HUES48 (cell line): Measurements from ENCODE around the gene CETN3.
"Not testable (repeated sequence)": the region's sequence is repeated elsewhere in the genome, so short reads cannot be mapped to it uniquely, and the experiment has no call there.

Experiments
- H3K27ac ChIP-seq: one replicate; pipeline ENCODE4 v1.7.0; 2013; ENCODE audit warnings: low read depth, low read length, inconsistent platforms
- H3K27me3 ChIP-seq: 2 replicates; pipeline ENCODE4 v1.6.1; 2013; ENCODE audit warnings: mild to moderate bottlenecking, low read length; ENCODE audit not compliant: control insufficient read depth, insufficient read depth
- H3K36me3 ChIP-seq: 2 replicates; pipeline ENCODE4 v1.6.1; 2013; ENCODE audit warnings: low read length; ENCODE audit not compliant: control insufficient read depth, insufficient read depth
- H3K4me1 ChIP-seq: 2 replicates; pipeline ENCODE4 v1.6.1; 2013; ENCODE audit warnings: mild to moderate bottlenecking, low read length; ENCODE audit not compliant: control insufficient read depth, insufficient read depth
- H3K4me3 ChIP-seq: 2 replicates; pipeline ENCODE4 v1.5.1; 2013; ENCODE audit warnings: mild to moderate bottlenecking, low read depth, low read length
- H3K9ac ChIP-seq: 2 replicates; pipeline ENCODE4 v1.6.1; 2013; ENCODE audit warnings: mild to moderate bottlenecking, low read depth, low read length, moderate library complexity
- H3K9me3 ChIP-seq: 2 replicates; pipeline ENCODE4 v1.6.1; 2013; ENCODE audit warnings: low read length; ENCODE audit not compliant: control insufficient read depth, insufficient read depth

Gene CETN3

GRCh38 chr5:90383903-90384302 lies 25.7 kb downstream of the CETN3 start:
- H3K4me3 ChIP-seq: no peak overlapping the region
- H3K9me3 ChIP-seq: no peaks in the 10 kb centered on the region
- no peaks in the 10 kb centered on the region for H3K4me1 ChIP-seq
- H3K27me3 ChIP-seq: no peaks in the 10 kb centered on the region
- no peak overlapping the region for H3K27ac ChIP-seq
- H3K9ac ChIP-seq: no peak overlapping the region
- H3K36me3 ChIP-seq: no peaks in the 10 kb centered on the region

GRCh38 chr5:90381213-90381929 lies 28.2 kb downstream of the CETN3 start:
- Histone ChIP-seq H3K4me3 (no peak overlapping the region), H3K9ac (no peak overlapping the region), H3K36me3 (no peaks in the 10 kb centered on the region), H3K4me1 (no peaks in the 10 kb centered on the region), H3K27ac (no peak overlapping the region), H3K27me3 (no peaks in the 10 kb centered on the region), H3K9me3 (no peaks in the 10 kb centered on the region)

- no peaks in the 10 kb centered on the region for H3K4me1 ChIP-seq
Measured at GRCh38 chr5:90379652-90380051, 29.9 kb downstream of the CETN3 start.

GRCh38 chr5:90378752-90379151 lies 30.8 kb downstream of the CETN3 start:
- no peaks in the 10 kb centered on the region for H3K4me1 ChIP-seq
- no peak overlapping the region for H3K9ac ChIP-seq
- H3K9me3 ChIP-seq: no peaks in the 10 kb centered on the region
- H3K27ac ChIP-seq: no peak overlapping the region
- no peak overlapping the region for H3K4me3 ChIP-seq
- H3K27me3 ChIP-seq: no peaks in the 10 kb centered on the region
- H3K36me3 ChIP-seq: no peaks in the 10 kb centered on the region

More at GRCh38 chr5:90379652-90380051, 29.9 kb downstream of the CETN3 start:
- Histone ChIP-seq H3K27ac (no peak overlapping the region), H3K27me3 (no peaks in the 10 kb centered on the region), H3K9me3 (no peaks in the 10 kb centered on the region), H3K4me3 (no peak overlapping the region), H3K36me3 (no peaks in the 10 kb centered on the region), H3K9ac (no peak overlapping the region)

GRCh38 chr5:90371269-90371668 lies 38.3 kb downstream of the CETN3 start:
- H3K36me3 ChIP-seq, H3K27me3 ChIP-seq, H3K27ac ChIP-seq, H3K9ac ChIP-seq, H3K4me3 ChIP-seq: not testable (repeated sequence)
- H3K4me1 ChIP-seq: peaks cover 11% of the 10 kb centered on the region
- H3K9me3 ChIP-seq: peaks cover 23% of the 10 kb centered on the region

GRCh38 chr5:90368454-90369246 lies 40.9 kb downstream of the CETN3 start:
- no peak overlapping the region for H3K9ac ChIP-seq
- no peaks in the 10 kb centered on the region for H3K27me3 ChIP-seq
- no peaks in the 10 kb centered on the region for H3K36me3 ChIP-seq
- peaks cover 23% of the 10 kb centered on the region for H3K9me3 ChIP-seq
- no peak overlapping the region for H3K27ac ChIP-seq
- no peak overlapping the region for H3K4me3 ChIP-seq
- H3K4me1 ChIP-seq: peaks cover 11% of the 10 kb centered on the region

- Histone ChIP-seq H3K27me3 (no peaks in the 10 kb centered on the region), H3K27ac (no peak overlapping the region), H3K4me3 (no peak overlapping the region), H3K36me3 (no peaks in the 10 kb centered on the region), H3K4me1 (peaks cover 11% of the 10 kb centered on the region), H3K9ac (no peak overlapping the region), H3K9me3 (peaks cover 23% of the 10 kb centered on the region)
Measured at GRCh38 chr5:90367879-90368278, 41.7 kb downstream of the CETN3 start.

GRCh38 chr5:90366948-90367347 lies 42.6 kb downstream of the CETN3 start:
- Histone ChIP-seq H3K9ac (no peak overlapping the region), H3K9me3 (peaks cover 18% of the 10 kb centered on the region), H3K4me3 (no peak overlapping the region), H3K4me1 (peaks cover 11% of the 10 kb centered on the region), H3K27me3 (no peaks in the 10 kb centered on the region), H3K27ac (no peak overlapping the region), H3K36me3 (no peaks in the 10 kb centered on the region)

GRCh38 chr5:90365328-90365727 lies 44.2 kb downstream of the CETN3 start:
- peaks cover 2% of the 10 kb centered on the region for H3K9me3 ChIP-seq
- no peaks in the 10 kb centered on the region for H3K36me3 ChIP-seq
- peaks cover 11% of the 10 kb centered on the region for H3K4me1 ChIP-seq
- H3K9ac ChIP-seq: no peak overlapping the region
- H3K27me3 ChIP-seq: no peaks in the 10 kb centered on the region
- no peak overlapping the region for H3K27ac ChIP-seq
- no peak overlapping the region for H3K4me3 ChIP-seq

- H3K4me3 ChIP-seq: no peak overlapping the region
- no peaks in the 10 kb centered on the region for H3K9me3 ChIP-seq
- no peaks in the 10 kb centered on the region for H3K27me3 ChIP-seq
- H3K36me3 ChIP-seq: no peaks in the 10 kb centered on the region
- no peak overlapping the region for H3K27ac ChIP-seq
- no peak overlapping the region for H3K9ac ChIP-seq
- peaks cover 7% of the 10 kb centered on the region for H3K4me1 ChIP-seq
Measured at GRCh38 chr5:90359073-90359920, 50.3 kb downstream of the CETN3 start.
